22Rv1 (cell line): ENCODE data around the gene TCAP.

Experiments used
- ZFX ChIP-seq: fragments of 450-650 bp; IDR thresholded peaks from 2 replicates; pipeline ENCODE4 v1.6.1; 2017; ENCODE audit warnings: antibody characterized with exemption, borderline replicate concordance
- TF ChIP-seq, protein P1 (sequence below): fragments of 450-650 bp; IDR thresholded peaks from 2 replicates; pipeline ENCODE4 v1.5.1; 2017; ENCODE audit warnings: mild to moderate bottlenecking

DNA sequence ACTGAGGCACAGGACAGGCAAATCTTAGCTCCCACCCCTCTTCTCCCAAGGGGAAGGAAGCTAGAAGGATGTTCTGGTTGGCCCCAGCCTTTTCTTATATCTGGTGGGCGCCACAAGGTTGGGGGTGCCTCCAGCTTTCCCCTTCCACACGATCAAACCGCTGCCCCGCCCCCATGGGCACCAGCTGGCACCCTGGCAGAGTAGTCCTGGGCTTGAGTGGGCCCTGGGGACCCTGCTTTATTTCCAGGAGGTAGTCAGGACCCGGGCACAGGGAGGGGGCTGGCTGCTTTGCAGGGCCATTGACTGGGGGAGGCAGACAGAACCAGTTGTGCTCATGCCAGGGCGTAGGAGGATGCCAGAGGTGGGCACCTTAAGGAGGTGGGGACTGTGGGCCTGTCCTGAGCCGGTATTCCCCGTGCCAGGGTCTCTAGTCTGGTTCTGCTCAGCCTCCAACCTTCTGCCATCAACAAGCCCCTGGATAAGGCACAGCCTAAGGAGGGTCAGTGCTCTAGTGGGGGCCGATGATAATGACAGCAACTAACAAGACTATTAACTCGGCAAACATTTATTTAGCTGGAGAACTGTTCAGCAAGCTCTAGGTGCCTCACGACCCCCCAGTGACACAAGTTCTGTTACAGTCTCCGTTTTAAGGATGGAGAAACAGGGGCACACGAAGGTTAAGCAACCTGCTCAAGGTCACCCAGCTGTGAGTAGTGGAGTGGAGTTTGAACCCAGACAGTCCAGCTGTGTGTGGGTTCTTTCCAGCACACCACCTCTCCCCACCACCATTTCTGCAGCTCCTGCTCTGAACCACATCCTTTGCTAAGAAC lies 46.0 kb upstream of the TCAP start:
- TF ChIP-seq, protein P1, sequence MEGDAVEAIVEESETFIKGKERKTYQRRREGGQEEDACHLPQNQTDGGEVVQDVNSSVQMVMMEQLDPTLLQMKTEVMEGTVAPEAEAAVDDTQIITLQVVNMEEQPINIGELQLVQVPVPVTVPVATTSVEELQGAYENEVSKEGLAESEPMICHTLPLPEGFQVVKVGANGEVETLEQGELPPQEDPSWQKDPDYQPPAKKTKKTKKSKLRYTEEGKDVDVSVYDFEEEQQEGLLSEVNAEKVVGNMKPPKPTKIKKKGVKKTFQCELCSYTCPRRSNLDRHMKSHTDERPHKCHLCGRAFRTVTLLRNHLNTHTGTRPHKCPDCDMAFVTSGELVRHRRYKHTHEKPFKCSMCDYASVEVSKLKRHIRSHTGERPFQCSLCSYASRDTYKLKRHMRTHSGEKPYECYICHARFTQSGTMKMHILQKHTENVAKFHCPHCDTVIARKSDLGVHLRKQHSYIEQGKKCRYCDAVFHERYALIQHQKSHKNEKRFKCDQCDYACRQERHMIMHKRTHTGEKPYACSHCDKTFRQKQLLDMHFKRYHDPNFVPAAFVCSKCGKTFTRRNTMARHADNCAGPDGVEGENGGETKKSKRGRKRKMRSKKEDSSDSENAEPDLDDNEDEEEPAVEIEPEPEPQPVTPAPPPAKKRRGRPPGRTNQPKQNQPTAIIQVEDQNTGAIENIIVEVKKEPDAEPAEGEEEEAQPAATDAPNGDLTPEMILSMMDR, result no peak
- no peak for TF ChIP-seq ZFX
